Measurements from ENCODE around the gene SENP7. TPM values are rescaled to one million over a fixed set of nuclear protein-coding genes. Genes with fewer than 3 reads are reported as not detected.

Gene SENP7
- total and polyA plus RNA-seq, 2 donors (not counting 1 experiment from before 2014, with no cell fraction given) = 14.7 to 50.3 TPM

- Histone ChIP-seq H3K4me1 (ENCODE audit: control insufficient read depth in 2 of 2, insufficient read depth in 2 of 2, low read length in 2 of 2) (no peaks in the 10 kb centered on the region), H3K4me2 (replicated peaks; ENCODE audit: low read depth, low read length, poor library complexity, severe bottlenecking) (no peak overlapping the region), H3K27ac (ENCODE audit: low read length in 2 of 2) (no peak overlapping the region), H4K20me1 (ENCODE audit: control insufficient read depth, insufficient read depth, low read length, poor library complexity, severe bottlenecking) (peaks cover 14% of the 10 kb centered on the region), H3K9me3 (ENCODE audit: control extremely low read depth in 1 of 3, control insufficient read depth in 2 of 3, insufficient read depth in 1 of 3, low read length in 2 of 3) (no peaks in the 10 kb centered on the region), H3K36me3 (replicated peaks in 1 of 2; ENCODE audit: control extremely low read depth in 1 of 2, control insufficient read depth in 1 of 2, extremely low read depth in 1 of 2, insufficient read depth in 2 of 2, low read length in 1 of 2) (peaks cover 0 to 3% of the 10 kb centered on the region in 2 experiments), H3K4me3 (ENCODE audit: control extremely low read depth in 1 of 5, extremely low read depth in 1 of 5, insufficient read depth in 1 of 5, low read depth in 2 of 5, low read length in 4 of 5) (no peak overlapping the region), H3K27me3 (replicated peaks in 1 of 4; ENCODE audit: control extremely low read depth in 1 of 4, control insufficient read depth in 3 of 4, insufficient read depth in 4 of 4, low read length in 3 of 4) (no peaks in the 10 kb centered on the region), H3K79me2 (ENCODE audit: control insufficient read depth, insufficient read depth, low read length) (peaks cover 49% of the 10 kb centered on the region), H3K9ac (ENCODE audit: low read length) (no peak overlapping the region), H2AFZ (ENCODE audit: insufficient read depth, low read depth, low read length, poor library complexity, severe bottlenecking) (no peak overlapping the region)
- Mint-ChIP-seq H3K27me3 (no peaks in the 10 kb centered on the region), H3K4me3 (no peak overlapping the region), H3K27ac (no peak overlapping the region), H3K4me1 (peaks cover 31% of the 10 kb centered on the region), H3K9me3 (ENCODE audit: insufficient read depth) (peaks cover 5% of the 10 kb centered on the region)
- 100% methylated on average over 2 of the region's 2 CpGs for WGBS (ENCODE audit: insufficient coverage)
- POLR2A ChIA-PET = no interaction called here
- intact Hi-C loops (cut with micrococcal nuclease) = no loop called here
- no peak for TF ChIP-seq CTCF (IDR thresholded peaks at IDR 0.05)
- TF ChIP-seq EZH2 (IDR thresholded peaks at IDR 0.05; ENCODE audit: borderline replicate concordance, insufficient read depth, low read depth, low read length, poor library complexity, severe bottlenecking) = no peak
- CTCF ChIA-PET = no interaction called here
- DNase-seq (no peak), ATAC-seq (ENCODE audit: low read depth) (no peak)
Observed at GRCh38 chr3:101464235-101464634, 48.8 kb downstream of the SENP7 start.

- intact Hi-C loops (cut with micrococcal nuclease) = no loop called here
- Histone ChIP-seq H3K4me2 (replicated peaks; ENCODE audit: low read depth, low read length, poor library complexity, severe bottlenecking) (no peak overlapping the region), H3K36me3 (replicated peaks in 1 of 2; ENCODE audit: control extremely low read depth in 1 of 2, control insufficient read depth in 1 of 2, extremely low read depth in 1 of 2, insufficient read depth in 2 of 2, low read length in 1 of 2) (peaks cover 3 to 12% of the 10 kb centered on the region in 2 experiments), H3K79me2 (ENCODE audit: control insufficient read depth, insufficient read depth, low read length) (peaks cover 34% of the 10 kb centered on the region), H3K9ac (ENCODE audit: low read length) (no peak overlapping the region), H3K4me3 (ENCODE audit: control extremely low read depth in 1 of 5, extremely low read depth in 1 of 5, insufficient read depth in 1 of 5, low read depth in 2 of 5, low read length in 4 of 5) (no peak overlapping the region), H3K27me3 (replicated peaks in 1 of 4; ENCODE audit: control extremely low read depth in 1 of 4, control insufficient read depth in 3 of 4, insufficient read depth in 4 of 4, low read length in 3 of 4) (no peaks in the 10 kb centered on the region), H3K9me3 (ENCODE audit: control extremely low read depth in 1 of 3, control insufficient read depth in 2 of 3, insufficient read depth in 1 of 3, low read length in 2 of 3) (no peaks in the 10 kb centered on the region), H2AFZ (ENCODE audit: insufficient read depth, low read depth, low read length, poor library complexity, severe bottlenecking) (no peak overlapping the region), H3K27ac (ENCODE audit: low read length in 2 of 2) (no peak overlapping the region), H3K4me1 (ENCODE audit: control insufficient read depth in 2 of 2, insufficient read depth in 2 of 2, low read length in 2 of 2) (no peaks in the 10 kb centered on the region), H4K20me1 (ENCODE audit: control insufficient read depth, insufficient read depth, low read length, poor library complexity, severe bottlenecking) (peaks cover 6% of the 10 kb centered on the region)
- no CpG with 5 or more reads among the region's 4 CpGs for WGBS (ENCODE audit: insufficient coverage)
- ATAC-seq (ENCODE audit: low read depth) = no peak
- Mint-ChIP-seq H3K27me3 (no peaks in the 10 kb centered on the region), H3K9me3 (ENCODE audit: insufficient read depth) (peaks cover 5% of the 10 kb centered on the region), H3K4me1 (peaks cover 18% of the 10 kb centered on the region), H3K27ac (no peak overlapping the region), H3K4me3 (no peak overlapping the region)
- no peak for DNase-seq
- TF ChIP-seq CTCF (IDR thresholded peaks at IDR 0.05) (no peak), EZH2 (IDR thresholded peaks at IDR 0.05; ENCODE audit: borderline replicate concordance, insufficient read depth, low read depth, low read length, poor library complexity, severe bottlenecking) (no peak)
- CTCF ChIA-PET = no interaction called here
- POLR2A ChIA-PET = no interaction called here
Observed at GRCh38 chr3:101461451-101461850, 51.6 kb downstream of the SENP7 start.

Measured in B cell (primary cell).